ENCODE data around the gene POGLUT3.

The POGLUT3 gene

DNA sequence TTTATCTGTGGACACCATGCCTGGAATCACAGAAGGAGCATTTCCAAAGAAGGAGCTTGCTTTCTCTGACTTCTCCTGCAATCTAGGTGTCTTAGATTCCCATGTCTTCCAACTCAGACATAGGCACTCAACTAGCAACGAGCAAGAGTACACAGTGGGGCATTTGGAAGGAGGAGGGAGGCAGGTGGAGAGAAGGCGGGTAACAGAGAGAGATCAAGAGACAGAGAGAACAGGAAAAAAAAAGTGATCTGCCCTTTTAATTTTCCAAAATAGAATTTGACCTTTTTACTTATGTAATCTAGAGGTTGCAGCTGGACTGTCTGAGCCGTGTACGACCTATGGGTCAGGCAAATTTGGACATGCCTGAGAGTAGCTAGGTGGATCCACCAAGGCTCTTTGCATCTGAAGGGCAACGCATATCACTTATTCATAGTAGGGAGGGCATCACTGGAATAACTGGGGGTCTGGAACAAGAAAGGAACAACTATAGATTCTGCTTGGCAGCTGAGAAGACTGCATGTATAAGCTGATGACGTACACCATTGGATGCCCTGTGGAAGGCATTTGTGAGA lies 37.3 kb upstream of the POGLUT3 start:
- ATAC-seq = no peak
- TF ChIP-seq ZNF8 (CRISPR knock-in tag; IDR thresholded peaks at IDR 0.05) (no peak), ZC3H10 (CRISPR knock-in tag; IDR thresholded peaks at IDR 0.05) (no peak)

DNA sequence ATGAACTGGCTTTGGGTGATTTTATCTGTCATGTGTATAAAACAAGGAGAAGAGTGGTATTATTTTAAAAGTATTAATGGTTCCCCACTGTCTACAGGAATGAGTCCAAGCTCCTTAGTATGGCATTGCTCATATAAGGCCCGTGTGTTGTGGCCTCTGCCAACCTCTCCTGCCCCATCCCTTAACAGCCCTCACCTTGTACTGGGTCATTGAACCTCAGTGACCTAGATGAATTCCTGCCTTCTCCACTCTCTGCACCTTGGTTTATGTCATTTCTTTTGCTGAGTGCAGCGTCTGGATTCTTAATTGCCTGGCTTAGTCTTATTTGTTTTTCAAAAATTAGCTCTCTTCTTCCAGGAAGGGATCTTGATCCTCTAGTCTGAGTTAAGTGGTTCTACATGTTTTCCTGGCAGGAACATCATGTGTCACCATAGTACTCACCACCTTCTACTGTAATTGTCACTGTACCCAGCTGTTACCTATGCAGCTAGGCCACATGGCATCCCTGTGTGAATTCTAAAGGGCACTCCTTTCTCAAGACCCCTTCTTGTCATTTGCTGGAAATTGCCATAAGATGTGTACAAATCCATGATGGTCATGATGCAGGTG lies 36.2 kb upstream of the POGLUT3 start:
- no peak for ATAC-seq
- TF ChIP-seq POU6F1 (CRISPR knock-in tag; IDR thresholded peaks at IDR 0.05; ENCODE audit: borderline replicate concordance, low read depth) (no peak), BACH2 (CRISPR knock-in tag; IDR thresholded peaks at IDR 0.05; ENCODE audit: borderline replicate concordance) (no peak), ZFP3 (CRISPR knock-in tag; IDR thresholded peaks at IDR 0.05) (no peak), GLIS3 (CRISPR knock-in tag; IDR thresholded peaks at IDR 0.05) (no peak)
- TF ChIP-seq, protein P1, sequence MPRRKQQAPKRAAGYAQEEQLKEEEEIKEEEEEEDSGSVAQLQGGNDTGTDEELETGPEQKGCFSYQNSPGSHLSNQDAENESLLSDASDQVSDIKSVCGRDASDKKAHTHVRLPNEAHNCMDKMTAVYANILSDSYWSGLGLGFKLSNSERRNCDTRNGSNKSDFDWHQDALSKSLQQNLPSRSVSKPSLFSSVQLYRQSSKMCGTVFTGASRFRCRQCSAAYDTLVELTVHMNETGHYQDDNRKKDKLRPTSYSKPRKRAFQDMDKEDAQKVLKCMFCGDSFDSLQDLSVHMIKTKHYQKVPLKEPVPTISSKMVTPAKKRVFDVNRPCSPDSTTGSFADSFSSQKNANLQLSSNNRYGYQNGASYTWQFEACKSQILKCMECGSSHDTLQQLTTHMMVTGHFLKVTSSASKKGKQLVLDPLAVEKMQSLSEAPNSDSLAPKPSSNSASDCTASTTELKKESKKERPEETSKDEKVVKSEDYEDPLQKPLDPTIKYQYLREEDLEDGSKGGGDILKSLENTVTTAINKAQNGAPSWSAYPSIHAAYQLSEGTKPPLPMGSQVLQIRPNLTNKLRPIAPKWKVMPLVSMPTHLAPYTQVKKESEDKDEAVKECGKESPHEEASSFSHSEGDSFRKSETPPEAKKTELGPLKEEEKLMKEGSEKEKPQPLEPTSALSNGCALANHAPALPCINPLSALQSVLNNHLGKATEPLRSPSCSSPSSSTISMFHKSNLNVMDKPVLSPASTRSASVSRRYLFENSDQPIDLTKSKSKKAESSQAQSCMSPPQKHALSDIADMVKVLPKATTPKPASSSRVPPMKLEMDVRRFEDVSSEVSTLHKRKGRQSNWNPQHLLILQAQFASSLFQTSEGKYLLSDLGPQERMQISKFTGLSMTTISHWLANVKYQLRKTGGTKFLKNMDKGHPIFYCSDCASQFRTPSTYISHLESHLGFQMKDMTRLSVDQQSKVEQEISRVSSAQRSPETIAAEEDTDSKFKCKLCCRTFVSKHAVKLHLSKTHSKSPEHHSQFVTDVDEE (CRISPR knock-in tag; IDR thresholded peaks at IDR 0.05) = no peak

DNA sequence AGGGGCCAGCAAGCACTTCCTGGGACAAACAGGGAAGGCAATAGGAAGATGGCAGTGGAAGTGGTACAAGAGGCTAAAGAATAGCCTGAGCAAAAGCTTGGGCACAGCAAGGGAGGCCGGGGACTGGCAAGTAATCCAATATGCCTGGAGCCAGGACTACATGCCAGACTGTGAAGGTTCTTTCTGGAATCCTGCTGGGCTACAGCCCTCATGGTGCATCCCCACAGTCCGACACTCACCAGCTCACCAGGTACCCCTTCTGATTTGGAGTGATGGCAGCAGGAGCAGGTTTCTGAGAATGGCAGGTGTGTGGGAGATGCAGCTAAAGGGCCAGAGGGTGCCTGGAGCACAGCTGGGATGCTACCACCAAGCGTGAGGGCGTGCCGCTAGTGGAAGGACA lies 32.2 kb upstream of the POGLUT3 start:
- no peak for TF ChIP-seq OSR1 (CRISPR knock-in tag; IDR thresholded peaks at IDR 0.05)
- TF ChIP-seq, protein P2, sequence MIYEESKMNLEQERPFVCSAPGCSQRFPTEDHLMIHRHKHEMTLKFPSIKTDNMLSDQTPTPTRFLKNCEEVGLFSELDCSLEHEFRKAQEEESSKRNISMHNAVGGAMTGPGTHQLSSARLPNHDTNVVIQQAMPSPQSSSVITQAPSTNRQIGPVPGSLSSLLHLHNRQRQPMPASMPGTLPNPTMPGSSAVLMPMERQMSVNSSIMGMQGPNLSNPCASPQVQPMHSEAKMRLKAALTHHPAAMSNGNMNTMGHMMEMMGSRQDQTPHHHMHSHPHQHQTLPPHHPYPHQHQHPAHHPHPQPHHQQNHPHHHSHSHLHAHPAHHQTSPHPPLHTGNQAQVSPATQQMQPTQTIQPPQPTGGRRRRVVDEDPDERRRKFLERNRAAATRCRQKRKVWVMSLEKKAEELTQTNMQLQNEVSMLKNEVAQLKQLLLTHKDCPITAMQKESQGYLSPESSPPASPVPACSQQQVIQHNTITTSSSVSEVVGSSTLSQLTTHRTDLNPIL (CRISPR knock-in tag; IDR thresholded peaks at IDR 0.05; ENCODE audit: low read depth) = no peak
- no peak for TF ChIP-seq ZFP3 (CRISPR knock-in tag; IDR thresholded peaks at IDR 0.05)
- no peak for TF ChIP-seq CSDC2 (CRISPR knock-in tag; IDR thresholded peaks at IDR 0.05)
- TF ChIP-seq, protein P3, sequence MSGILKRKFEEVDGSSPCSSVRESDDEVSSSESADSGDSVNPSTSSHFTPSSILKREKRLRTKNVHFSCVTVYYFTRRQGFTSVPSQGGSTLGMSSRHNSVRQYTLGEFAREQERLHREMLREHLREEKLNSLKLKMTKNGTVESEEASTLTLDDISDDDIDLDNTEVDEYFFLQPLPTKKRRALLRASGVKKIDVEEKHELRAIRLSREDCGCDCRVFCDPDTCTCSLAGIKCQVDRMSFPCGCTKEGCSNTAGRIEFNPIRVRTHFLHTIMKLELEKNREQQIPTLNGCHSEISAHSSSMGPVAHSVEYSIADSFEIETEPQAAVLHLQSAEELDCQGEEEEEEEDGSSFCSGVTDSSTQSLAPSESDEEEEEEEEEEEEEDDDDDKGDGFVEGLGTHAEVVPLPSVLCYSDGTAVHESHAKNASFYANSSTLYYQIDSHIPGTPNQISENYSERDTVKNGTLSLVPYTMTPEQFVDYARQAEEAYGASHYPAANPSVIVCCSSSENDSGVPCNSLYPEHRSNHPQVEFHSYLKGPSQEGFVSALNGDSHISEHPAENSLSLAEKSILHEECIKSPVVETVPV (CRISPR knock-in tag; IDR thresholded peaks at IDR 0.05) = no peak
- no peak for TF ChIP-seq TOX (CRISPR knock-in tag; IDR thresholded peaks at IDR 0.05; ENCODE audit: borderline replicate concordance)
- no peak for TF ChIP-seq ESRRG (CRISPR knock-in tag; IDR thresholded peaks at IDR 0.05)
- no peak for TF ChIP-seq BACH2 (CRISPR knock-in tag; IDR thresholded peaks at IDR 0.05; ENCODE audit: borderline replicate concordance)
- no peak for TF ChIP-seq PPARA (CRISPR knock-in tag; IDR thresholded peaks at IDR 0.05; ENCODE audit: borderline replicate concordance)
- no peak for TF ChIP-seq GLIS3 (CRISPR knock-in tag; IDR thresholded peaks at IDR 0.05)
- no peak for TF ChIP-seq ZNF8 (CRISPR knock-in tag; IDR thresholded peaks at IDR 0.05)
- no peak for TF ChIP-seq ISL1 (CRISPR knock-in tag; IDR thresholded peaks at IDR 0.05)
- TF ChIP-seq ARNTL (CRISPR knock-in tag; IDR thresholded peaks at IDR 0.05; ENCODE audit: borderline replicate concordance, low read depth) = no peak
- no peak for TF ChIP-seq RARB (CRISPR knock-in tag; IDR thresholded peaks at IDR 0.05)
- TF ChIP-seq, protein P1 (CRISPR knock-in tag; IDR thresholded peaks at IDR 0.05) = no peak
- TF ChIP-seq ZC3H10 (CRISPR knock-in tag; IDR thresholded peaks at IDR 0.05) = no peak

More for the DNA sequence above, 32.2 kb upstream of the POGLUT3 start:
- ATAC-seq = no peak
